Spleen (tissue), 11 donors: ENCODE measurements around the gene MYMX. TPM values are rescaled to one million over a fixed set of nuclear protein-coding genes. Genes with fewer than 3 reads are reported as not detected.
"Not testable (repeated sequence)": the region's sequence is repeated elsewhere in the genome, so short reads cannot be mapped to it uniquely, and the experiment has no call there.

Source experiments
- DNase-seq: peaks from one replicate; pipeline ENCODE4 v3.0.0-alpha.2; 2020
- H3K27ac ChIP-seq, 8 donors: fragments of 200-600 bp; sonication (generic) in 7 of 8; 1 replicate in 4 of 8; 2 replicates in 4 of 8; pipeline versions ENCODE4 v1.5.0 to v1.8.0; 2016 to 2021; ENCODE audit warnings: inconsistent platforms in 4 of 8, mild to moderate bottlenecking in 4 of 8, moderate library complexity in 1 of 8
- H3K27me3 ChIP-seq, 7 donors: fragments of 200-600 bp; sonication (generic) in 6 of 7; replicated peaks in 1 of 7; 1 replicate in 4 of 7; 2 replicates in 3 of 7; pipeline versions ENCODE4 v1.5.0 to v1.8.0; 2016 to 2021; ENCODE audit warnings: inconsistent platforms in 3 of 7, mild to moderate bottlenecking in 1 of 7
- H3K36me3 ChIP-seq, 6 donors: fragments of 200-600 bp; sonication (generic) in 5 of 6; 1 replicate in 4 of 6; 2 replicates in 2 of 6; pipeline versions ENCODE4 v1.5.0 to v1.8.0; 2016 to 2021; ENCODE audit warnings: inconsistent platforms in 2 of 6
- H3K4me1 ChIP-seq, 6 donors: fragments of 200-600 bp; sonication (generic) in 5 of 6; 1 replicate in 3 of 6; 2 replicates in 3 of 6; pipeline versions ENCODE4 v1.5.0 to v1.8.0; 2016 to 2021; ENCODE audit warnings: inconsistent platforms in 3 of 6
- H3K4me3 ChIP-seq, 8 donors: fragments of 200-600 bp; sonication (generic) in 7 of 8; 1 replicate in 4 of 8; 2 replicates in 4 of 8; pipeline versions ENCODE4 v1.5.0 to v1.8.0; 2016 to 2021; ENCODE audit warnings: inconsistent platforms in 4 of 8, mild to moderate bottlenecking in 4 of 8, moderate library complexity in 2 of 8
- H3K9me3 ChIP-seq, 8 donors: fragments of 200-600 bp; sonication (generic) in 7 of 8; 1 replicate in 4 of 8; 2 replicates in 4 of 8; pipeline versions ENCODE4 v1.5.0 to v1.8.0; 2016 to 2021; ENCODE audit warnings: inconsistent platforms in 4 of 8
- POLR2A ChIP-seq, 3 donors: fragments of 450-650 bp; IDR thresholded peaks; one replicate each; pipeline ENCODE4 v1.5.1; 2017; ENCODE audit warnings: antibody characterized with exemption in 3 of 3, mild to moderate bottlenecking in 1 of 3
- POLR2AphosphoS5 ChIP-seq, 3 donors: sonication (generic); formaldehyde crosslinking; IDR thresholded peaks; one replicate each; pipeline ENCODE4 v1.5.1; 2017; ENCODE audit warnings: antibody characterized with exemption in 3 of 3
- WGBS, 5 donors: extraction: QIAGEN DNeasy Blood & Tissue Kit in 3 of 5; methylation state at CpG; one replicate each; pipeline versions ENCODE4 v1.1.5 to v1.1.7; 2013 to 2018; 5-methylcytosine and 5-hydroxymethylcytosine counted together
- intact Hi-C: fragments of 100-400 bp; cut with DNase I; formaldehyde crosslinking; loops from one replicate; pipeline ENCODE4 v1.15.0; 2023; ENCODE audit warnings: low total_unique reads
- polyA plus RNA-seq, 3 donors: library from polyadenylated mRNA; stranded (reverse); fragments of 200-250 nt; gene quantifications; one replicate each; pipeline ENCODE4 v1.2.1, GENCODE V29; 2013
- total RNA-seq, 7 donors: library from RNA; depleted of rRNA in 3 of 7; stranded (reverse); fragments of >200 nt in 3 of 7; fragmentation: NEBNext Ultra II Directional in 4 of 7; extraction: Animal tissue kit (Norgen Biotek cat#: 25700) in 4 of 7; gene quantifications; one replicate each; pipeline versions ENCODE4 v1.1.0 to v1.2.1, GENCODE V29; 2016 to 2021
- TF ChIP-seq, protein P1 (sequence below), 11 experiments: fragments of 200-600 bp in 7 of 11; fragments of 450-650 bp in 4 of 11; sonication (generic) in 4 of 11; IDR thresholded peaks in 8 of 11; conservative IDR thresholded peaks in 3 of 11; 1 replicate in 7 of 11; 2 replicates in 4 of 11; pipeline versions ENCODE4 v1.4.0 to v1.8.0; 2016 to 2021; ENCODE audit warnings: antibody characterized with exemption in 11 of 11, inconsistent platforms in 4 of 11, mild to moderate bottlenecking in 1 of 11
- donor health status: healthy with polysubstance abuse.
- donor health status: DM: no; HTN: no; CAD: no; lungs with moderate emphysema.
- donor health status: DM: no; HTN: no; CAD: no.
- donor health status: Bipolar disorder and iron deficiency.
- donor health status: healthy.
- donor health status: DM: no; HTN: no; CAD: no.
- donor health status: DM: yes; HTN: yes; CAD: no.

Gene MYMX
- total and polyA plus RNA-seq, 10 donors = 0.34 to 1.5 (median 0.87) TPM; not detected in 2

DNA sequence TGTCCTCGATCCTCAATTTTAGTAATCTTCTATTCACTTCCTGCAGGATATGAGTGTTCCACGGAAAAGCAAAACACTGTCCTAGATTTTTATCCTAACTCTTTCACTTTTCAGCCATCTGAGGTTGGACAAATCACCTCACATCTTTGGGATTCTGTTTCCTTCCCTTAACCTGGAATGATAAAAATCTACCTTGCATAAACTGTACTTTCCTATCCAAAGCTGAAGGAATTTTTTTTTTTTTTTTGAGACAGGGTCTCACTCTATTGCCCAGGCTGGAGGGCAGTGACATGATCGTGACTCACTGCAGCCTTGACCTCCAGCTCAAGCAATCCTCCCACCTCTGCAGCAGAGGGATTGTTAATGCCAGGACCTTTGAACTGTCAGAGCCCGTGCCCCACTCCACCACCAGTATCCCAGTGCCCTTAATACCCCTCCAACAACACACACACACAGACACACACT lies 37.6 kb upstream of the MYMX start:
- Histone ChIP-seq H3K27ac (peak overlapping the region in 1 of 8 donors; percentile 14), H3K4me3 (no peak overlapping the region), H3K9me3 (no peaks in the 10 kb centered on the region), H3K36me3 (no peaks in the 10 kb centered on the region), H3K4me1 (peaks cover 3 to 30% (median 12%) of the 10 kb centered on the region in 6 donors), H3K27me3 (peaks cover 0 to 14% (median 0%) of the 10 kb centered on the region in 7 donors)
- no peak for DNase-seq
- intact Hi-C loops = loop anchor here (10.0 kb wide), 1 partner anchor 56 kb away; no protein-coding TSS in a partner anchor
- no peak for TF ChIP-seq POLR2A (IDR thresholded peaks at IDR 0.05)
- TF ChIP-seq POLR2AphosphoS5 (IDR thresholded peaks at IDR 0.05) = no peak
- TF ChIP-seq, protein P1, sequence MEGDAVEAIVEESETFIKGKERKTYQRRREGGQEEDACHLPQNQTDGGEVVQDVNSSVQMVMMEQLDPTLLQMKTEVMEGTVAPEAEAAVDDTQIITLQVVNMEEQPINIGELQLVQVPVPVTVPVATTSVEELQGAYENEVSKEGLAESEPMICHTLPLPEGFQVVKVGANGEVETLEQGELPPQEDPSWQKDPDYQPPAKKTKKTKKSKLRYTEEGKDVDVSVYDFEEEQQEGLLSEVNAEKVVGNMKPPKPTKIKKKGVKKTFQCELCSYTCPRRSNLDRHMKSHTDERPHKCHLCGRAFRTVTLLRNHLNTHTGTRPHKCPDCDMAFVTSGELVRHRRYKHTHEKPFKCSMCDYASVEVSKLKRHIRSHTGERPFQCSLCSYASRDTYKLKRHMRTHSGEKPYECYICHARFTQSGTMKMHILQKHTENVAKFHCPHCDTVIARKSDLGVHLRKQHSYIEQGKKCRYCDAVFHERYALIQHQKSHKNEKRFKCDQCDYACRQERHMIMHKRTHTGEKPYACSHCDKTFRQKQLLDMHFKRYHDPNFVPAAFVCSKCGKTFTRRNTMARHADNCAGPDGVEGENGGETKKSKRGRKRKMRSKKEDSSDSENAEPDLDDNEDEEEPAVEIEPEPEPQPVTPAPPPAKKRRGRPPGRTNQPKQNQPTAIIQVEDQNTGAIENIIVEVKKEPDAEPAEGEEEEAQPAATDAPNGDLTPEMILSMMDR (IDR thresholded peaks at IDR 0.05 in 8 of 11, conservative IDR thresholded peaks at IDR 0.05 in 3 of 11) = no peak
- 58 to 71% (median 60%) methylated on average over 4 of the region's 4 CpGs for WGBS, 5 donors

DNA sequence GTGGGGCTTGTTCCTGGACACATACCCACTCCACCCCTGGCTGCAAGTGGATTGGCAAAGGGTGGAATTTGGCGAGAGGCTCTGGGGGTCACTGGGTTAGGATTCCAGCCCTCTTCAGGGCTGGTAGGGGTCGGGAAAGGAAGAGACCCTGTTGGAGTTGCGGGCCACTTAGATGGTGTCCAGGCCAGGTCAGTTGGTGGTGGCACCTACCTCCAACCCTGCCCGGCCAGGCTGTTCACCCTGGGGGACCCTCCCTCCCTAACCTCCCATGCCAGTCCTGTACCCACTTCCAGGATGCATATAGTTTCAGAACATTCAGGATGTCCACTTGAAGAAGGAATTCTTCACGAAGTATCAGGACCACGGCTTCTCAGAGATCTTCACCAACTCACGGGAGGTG lies 37.1 kb upstream of the MYMX start:
- no peak overlapping the region for H3K4me3 ChIP-seq
- no peaks in the 10 kb centered on the region for H3K9me3 ChIP-seq
- peak; percentile 59 for DNase-seq
- TF ChIP-seq POLR2AphosphoS5 (IDR thresholded peaks at IDR 0.05) (no peak), POLR2A (IDR thresholded peaks at IDR 0.05) (no peak)
- TF ChIP-seq, protein P1 (IDR thresholded peaks at IDR 0.05 in 8 of 11, conservative IDR thresholded peaks at IDR 0.05 in 3 of 11) = no peak
- 88 to 94% (median 93%) methylated on average over 7 of the region's 7 CpGs for WGBS, 5 donors
- peaks cover 0 to 17% (median 0%) of the 10 kb centered on the region in 7 donors for H3K27me3 ChIP-seq
- no peaks in the 10 kb centered on the region for H3K36me3 ChIP-seq
- H3K27ac ChIP-seq = peak overlapping the region in 1 of 8 donors; percentile 14
- H3K4me1 ChIP-seq = peaks cover 3 to 30% (median 12%) of the 10 kb centered on the region in 6 donors
- intact Hi-C loops = loop anchor here (10.0 kb wide), 1 partner anchor 55 kb away; no protein-coding TSS in a partner anchor

DNA sequence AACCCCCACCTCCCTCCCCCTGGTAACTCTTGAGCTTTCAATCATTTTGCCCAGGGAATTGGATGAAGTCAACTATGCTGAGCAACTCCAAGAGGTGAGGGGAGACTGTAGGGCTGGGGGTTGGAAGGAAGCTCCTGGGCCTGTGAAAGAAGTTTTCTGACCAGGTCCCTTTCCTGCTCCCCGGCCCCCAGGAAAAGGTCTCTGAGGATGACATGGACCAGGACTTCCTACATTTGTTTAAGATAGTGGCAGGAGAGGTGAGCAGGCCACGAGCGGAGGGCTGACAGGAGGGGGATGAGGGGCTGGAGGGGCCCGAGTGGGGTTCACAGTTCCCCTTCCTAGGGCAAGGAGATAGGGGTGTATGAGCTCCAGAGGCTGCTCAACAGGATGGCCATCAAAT lies 36.3 kb upstream of the MYMX start:
- WGBS, 5 donors = 76 to 92% (median 82%) methylated on average over 4 of the region's 4 CpGs
- no peak for TF ChIP-seq POLR2A (IDR thresholded peaks at IDR 0.05)
- TF ChIP-seq, protein P1 (IDR thresholded peaks at IDR 0.05 in 8 of 11, conservative IDR thresholded peaks at IDR 0.05 in 3 of 11) = no peak
- TF ChIP-seq POLR2AphosphoS5 (IDR thresholded peaks at IDR 0.05) = no peak
- DNase-seq = peak; percentile 47

DNA sequence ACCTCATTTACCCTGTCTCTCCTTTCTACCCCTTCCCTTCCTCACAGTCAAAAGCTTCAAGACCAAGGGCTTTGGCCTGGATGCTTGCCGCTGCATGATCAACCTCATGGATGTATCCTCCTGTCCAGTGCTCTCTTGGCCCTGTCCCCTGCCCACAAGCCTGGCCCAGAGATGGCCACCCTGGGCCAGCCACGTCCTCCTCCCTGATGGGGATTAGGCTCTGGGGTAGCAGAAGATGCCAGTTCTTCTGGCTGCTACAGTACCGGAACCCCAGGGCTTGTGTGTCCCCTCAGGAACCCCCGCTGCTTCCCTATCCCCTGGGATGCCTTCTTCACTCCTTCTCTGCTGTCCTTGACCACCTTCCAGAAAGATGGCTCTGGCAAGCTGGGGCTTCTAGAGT lies 35.8 kb upstream of the MYMX start:
- H3K27ac ChIP-seq = no peak overlapping the region
- peaks cover 3 to 33% (median 12%) of the 10 kb centered on the region in 6 donors for H3K4me1 ChIP-seq
- intact Hi-C loops = no loop called here
- H3K9me3 ChIP-seq = no peaks in the 10 kb centered on the region
- 93 to 99% (median 95%) methylated on average over 4 of the region's 4 CpGs for WGBS, 5 donors
- DNase-seq = peak; percentile 56
- no peak overlapping the region for H3K4me3 ChIP-seq
- peaks cover 0 to 19% (median 0%) of the 10 kb centered on the region in 7 donors for H3K27me3 ChIP-seq
- TF ChIP-seq POLR2AphosphoS5 (IDR thresholded peaks at IDR 0.05) (no peak), POLR2A (IDR thresholded peaks at IDR 0.05) (no peak)
- TF ChIP-seq, protein P1 (IDR thresholded peaks at IDR 0.05 in 8 of 11, conservative IDR thresholded peaks at IDR 0.05 in 3 of 11) = no peak
- no peaks in the 10 kb centered on the region for H3K36me3 ChIP-seq

More for the DNA sequence above, 36.3 kb upstream of the MYMX start:
- intact Hi-C loops = no loop called here
- peaks cover 0 to 19% (median 0%) of the 10 kb centered on the region in 7 donors for H3K27me3 ChIP-seq
- H3K4me3 ChIP-seq = no peak overlapping the region
- peaks cover 3 to 30% (median 12%) of the 10 kb centered on the region in 6 donors for H3K4me1 ChIP-seq
- H3K36me3 ChIP-seq = no peaks in the 10 kb centered on the region
- H3K27ac ChIP-seq = no peak overlapping the region
- no peaks in the 10 kb centered on the region for H3K9me3 ChIP-seq

DNA sequence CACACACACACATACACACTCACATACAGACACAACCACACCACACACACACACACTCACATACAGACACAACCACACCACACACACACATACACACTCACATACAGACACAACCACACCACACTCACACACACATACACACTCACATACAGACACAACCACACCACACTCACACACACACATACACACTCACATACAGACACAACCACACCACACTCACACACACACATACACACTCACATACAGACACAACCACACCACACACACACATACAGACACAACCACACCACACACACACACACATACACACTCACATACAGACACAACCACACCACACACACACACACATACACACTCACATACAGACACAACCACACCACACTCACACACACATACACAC lies 34.9 kb upstream of the MYMX start:
- DNase-seq, H3K27ac ChIP-seq, H3K9me3 ChIP-seq, H3K36me3 ChIP-seq, intact Hi-C loops, H3K4me3 ChIP-seq: not testable (repeated sequence)
- Histone ChIP-seq H3K4me1 (peaks cover 1 to 33% (median 8%) of the 10 kb centered on the region in 6 donors), H3K27me3 (peaks cover 0 to 15% (median 0%) of the 10 kb centered on the region in 7 donors)
